ENCODE measurements around the gene LMAN2L. TPM values are rescaled to one million over a fixed set of nuclear protein-coding genes. Genes with fewer than 3 reads are reported as not detected.

The LMAN2L gene
- total and polyA plus RNA-seq, 4 donors: 6.4 to 15.1 (median 12.3) TPM

DNA sequence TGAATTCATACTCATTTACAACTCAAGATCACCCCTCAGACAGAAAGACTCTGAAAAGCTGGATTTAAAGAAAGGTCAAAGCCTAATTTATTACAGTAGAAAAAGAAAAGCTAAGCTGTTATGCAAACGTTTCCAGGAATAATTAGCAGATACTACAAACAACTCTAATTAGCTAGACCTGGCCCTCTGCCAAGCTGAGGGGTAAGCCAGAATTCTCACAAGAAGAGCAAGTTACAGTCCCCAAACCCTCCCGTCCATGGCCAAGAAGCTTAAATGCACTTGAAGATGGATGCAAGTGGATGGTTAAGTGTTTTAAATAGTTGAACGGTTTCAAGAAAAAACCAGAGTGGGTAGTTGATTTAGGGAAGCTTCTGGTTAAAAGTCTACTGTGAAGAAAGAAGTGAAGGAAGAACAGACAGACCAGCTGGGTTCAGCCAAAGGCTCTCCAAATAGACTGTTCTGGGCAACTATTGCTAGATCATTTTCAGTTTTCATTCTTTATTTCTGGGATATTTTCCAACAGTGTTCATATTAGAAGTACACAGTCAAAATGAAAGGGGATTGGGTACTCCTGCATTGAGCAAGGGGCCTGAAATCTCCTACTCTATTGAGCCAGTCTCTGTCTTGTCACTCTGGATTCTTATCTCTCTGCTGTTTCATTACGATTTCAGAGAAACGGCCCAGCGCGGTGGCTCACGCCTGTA lies 4.8 kb downstream of the LMAN2L start:
- Histone ChIP-seq H3K9me3 (ENCODE audit: control insufficient read depth in 4 of 4, low read length in 3 of 4) (no peaks in the 10 kb centered on the region), H3K4me1 (ENCODE audit: control insufficient read depth in 4 of 4, insufficient read depth in 4 of 4, low read length in 3 of 4) (peaks cover 0 to 18% (median 13%) of the 10 kb centered on the region in 4 donors), H3K27ac (ENCODE audit: low read depth in 1 of 2, low read length in 2 of 2) (peak overlapping the region in 1 of 2 donors; percentile 32), H3K36me3 (ENCODE audit: control insufficient read depth in 4 of 4, insufficient read depth in 3 of 4, low read depth in 1 of 4, low read length in 3 of 4) (peaks cover 4 to 44% (median 30%) of the 10 kb centered on the region in 4 donors), H3K9ac (ENCODE audit: low read depth in 1 of 2, low read length in 2 of 2) (no peak overlapping the region), H3K4me3 (ENCODE audit: low read depth in 1 of 3, low read length in 3 of 3) (no peak overlapping the region), H3K27me3 (ENCODE audit: control insufficient read depth in 4 of 4, insufficient read depth in 4 of 4, low read length in 3 of 4) (no peaks in the 10 kb centered on the region)
- DNase-seq (ENCODE audit: low spot score): no peak
- 63% methylated on average over 8 of the region's 8 CpGs for WGBS
- TF ChIP-seq SP1 (IDR thresholded peaks at IDR 0.05) (peak; percentile 14), TAF1 (conservative IDR thresholded peaks at IDR 0.05) (no peak), HNF4G (IDR thresholded peaks at IDR 0.05) (no peak), RXRA (IDR thresholded peaks at IDR 0.05) (peak in 1 of 2 donors; percentile 8), FOXA2 (IDR thresholded peaks at IDR 0.05) (no peak), JUND (IDR thresholded peaks at IDR 0.05) (no peak), GABPA (IDR thresholded peaks at IDR 0.05 in 1 of 2, conservative IDR thresholded peaks at IDR 0.05 in 1 of 2) (no peak)
- TF ChIP-seq, protein P1, sequence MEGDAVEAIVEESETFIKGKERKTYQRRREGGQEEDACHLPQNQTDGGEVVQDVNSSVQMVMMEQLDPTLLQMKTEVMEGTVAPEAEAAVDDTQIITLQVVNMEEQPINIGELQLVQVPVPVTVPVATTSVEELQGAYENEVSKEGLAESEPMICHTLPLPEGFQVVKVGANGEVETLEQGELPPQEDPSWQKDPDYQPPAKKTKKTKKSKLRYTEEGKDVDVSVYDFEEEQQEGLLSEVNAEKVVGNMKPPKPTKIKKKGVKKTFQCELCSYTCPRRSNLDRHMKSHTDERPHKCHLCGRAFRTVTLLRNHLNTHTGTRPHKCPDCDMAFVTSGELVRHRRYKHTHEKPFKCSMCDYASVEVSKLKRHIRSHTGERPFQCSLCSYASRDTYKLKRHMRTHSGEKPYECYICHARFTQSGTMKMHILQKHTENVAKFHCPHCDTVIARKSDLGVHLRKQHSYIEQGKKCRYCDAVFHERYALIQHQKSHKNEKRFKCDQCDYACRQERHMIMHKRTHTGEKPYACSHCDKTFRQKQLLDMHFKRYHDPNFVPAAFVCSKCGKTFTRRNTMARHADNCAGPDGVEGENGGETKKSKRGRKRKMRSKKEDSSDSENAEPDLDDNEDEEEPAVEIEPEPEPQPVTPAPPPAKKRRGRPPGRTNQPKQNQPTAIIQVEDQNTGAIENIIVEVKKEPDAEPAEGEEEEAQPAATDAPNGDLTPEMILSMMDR (IDR thresholded peaks at IDR 0.05; ENCODE audit: low read depth, low read length, missing input control): no peak
- TF ChIP-seq, protein P2, sequence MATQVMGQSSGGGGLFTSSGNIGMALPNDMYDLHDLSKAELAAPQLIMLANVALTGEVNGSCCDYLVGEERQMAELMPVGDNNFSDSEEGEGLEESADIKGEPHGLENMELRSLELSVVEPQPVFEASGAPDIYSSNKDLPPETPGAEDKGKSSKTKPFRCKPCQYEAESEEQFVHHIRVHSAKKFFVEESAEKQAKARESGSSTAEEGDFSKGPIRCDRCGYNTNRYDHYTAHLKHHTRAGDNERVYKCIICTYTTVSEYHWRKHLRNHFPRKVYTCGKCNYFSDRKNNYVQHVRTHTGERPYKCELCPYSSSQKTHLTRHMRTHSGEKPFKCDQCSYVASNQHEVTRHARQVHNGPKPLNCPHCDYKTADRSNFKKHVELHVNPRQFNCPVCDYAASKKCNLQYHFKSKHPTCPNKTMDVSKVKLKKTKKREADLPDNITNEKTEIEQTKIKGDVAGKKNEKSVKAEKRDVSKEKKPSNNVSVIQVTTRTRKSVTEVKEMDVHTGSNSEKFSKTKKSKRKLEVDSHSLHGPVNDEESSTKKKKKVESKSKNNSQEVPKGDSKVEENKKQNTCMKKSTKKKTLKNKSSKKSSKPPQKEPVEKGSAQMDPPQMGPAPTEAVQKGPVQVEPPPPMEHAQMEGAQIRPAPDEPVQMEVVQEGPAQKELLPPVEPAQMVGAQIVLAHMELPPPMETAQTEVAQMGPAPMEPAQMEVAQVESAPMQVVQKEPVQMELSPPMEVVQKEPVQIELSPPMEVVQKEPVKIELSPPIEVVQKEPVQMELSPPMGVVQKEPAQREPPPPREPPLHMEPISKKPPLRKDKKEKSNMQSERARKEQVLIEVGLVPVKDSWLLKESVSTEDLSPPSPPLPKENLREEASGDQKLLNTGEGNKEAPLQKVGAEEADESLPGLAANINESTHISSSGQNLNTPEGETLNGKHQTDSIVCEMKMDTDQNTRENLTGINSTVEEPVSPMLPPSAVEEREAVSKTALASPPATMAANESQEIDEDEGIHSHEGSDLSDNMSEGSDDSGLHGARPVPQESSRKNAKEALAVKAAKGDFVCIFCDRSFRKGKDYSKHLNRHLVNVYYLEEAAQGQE (IDR thresholded peaks at IDR 0.05): no peak
- TF ChIP-seq, protein P3, sequence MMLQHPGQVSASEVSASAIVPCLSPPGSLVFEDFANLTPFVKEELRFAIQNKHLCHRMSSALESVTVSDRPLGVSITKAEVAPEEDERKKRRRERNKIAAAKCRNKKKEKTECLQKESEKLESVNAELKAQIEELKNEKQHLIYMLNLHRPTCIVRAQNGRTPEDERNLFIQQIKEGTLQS (IDR thresholded peaks at IDR 0.05): no peak
- TF ChIP-seq, protein P4, sequence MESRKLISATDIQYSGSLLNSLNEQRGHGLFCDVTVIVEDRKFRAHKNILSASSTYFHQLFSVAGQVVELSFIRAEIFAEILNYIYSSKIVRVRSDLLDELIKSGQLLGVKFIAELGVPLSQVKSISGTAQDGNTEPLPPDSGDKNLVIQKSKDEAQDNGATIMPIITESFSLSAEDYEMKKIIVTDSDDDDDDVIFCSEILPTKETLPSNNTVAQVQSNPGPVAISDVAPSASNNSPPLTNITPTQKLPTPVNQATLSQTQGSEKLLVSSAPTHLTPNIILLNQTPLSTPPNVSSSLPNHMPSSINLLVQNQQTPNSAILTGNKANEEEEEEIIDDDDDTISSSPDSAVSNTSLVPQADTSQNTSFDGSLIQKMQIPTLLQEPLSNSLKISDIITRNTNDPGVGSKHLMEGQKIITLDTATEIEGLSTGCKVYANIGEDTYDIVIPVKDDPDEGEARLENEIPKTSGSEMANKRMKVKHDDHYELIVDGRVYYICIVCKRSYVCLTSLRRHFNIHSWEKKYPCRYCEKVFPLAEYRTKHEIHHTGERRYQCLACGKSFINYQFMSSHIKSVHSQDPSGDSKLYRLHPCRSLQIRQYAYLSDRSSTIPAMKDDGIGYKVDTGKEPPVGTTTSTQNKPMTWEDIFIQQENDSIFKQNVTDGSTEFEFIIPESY (IDR thresholded peaks at IDR 0.05): no peak

DNA sequence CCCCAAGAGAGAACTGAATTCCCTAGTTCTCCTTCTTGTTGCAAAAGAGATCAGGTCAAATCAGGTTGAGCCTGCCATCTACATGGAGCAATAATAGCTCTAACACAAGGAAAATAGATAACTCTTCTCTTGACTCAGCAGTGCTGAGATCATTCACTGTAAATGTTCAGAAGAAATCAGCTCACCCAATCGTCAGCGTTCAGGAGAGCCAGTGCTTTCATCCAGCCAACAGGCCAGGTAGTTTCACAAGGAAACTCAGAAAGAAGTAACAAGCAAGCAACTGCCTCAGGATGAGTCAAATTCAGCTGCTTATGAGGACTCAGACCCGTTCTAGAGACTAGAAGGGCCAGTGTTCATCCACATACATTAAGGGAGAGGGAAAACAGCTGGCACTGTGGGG lies 5.9 kb downstream of the LMAN2L start:
- Histone ChIP-seq H3K36me3 (ENCODE audit: control insufficient read depth in 4 of 4, insufficient read depth in 3 of 4, low read depth in 1 of 4, low read length in 3 of 4) (peaks cover 6 to 47% (median 30%) of the 10 kb centered on the region in 4 donors), H3K4me1 (ENCODE audit: control insufficient read depth in 4 of 4, insufficient read depth in 4 of 4, low read length in 3 of 4) (peaks cover 0 to 11% (median 9%) of the 10 kb centered on the region in 4 donors), H3K27me3 (ENCODE audit: control insufficient read depth in 4 of 4, insufficient read depth in 4 of 4, low read length in 3 of 4) (no peaks in the 10 kb centered on the region), H3K9me3 (ENCODE audit: control insufficient read depth in 4 of 4, low read length in 3 of 4) (no peaks in the 10 kb centered on the region), H3K27ac (ENCODE audit: low read depth in 1 of 2, low read length in 2 of 2) (no peak overlapping the region), H3K9ac (ENCODE audit: low read depth in 1 of 2, low read length in 2 of 2) (no peak overlapping the region), H3K4me3 (ENCODE audit: low read depth in 1 of 3, low read length in 3 of 3) (no peak overlapping the region)
- DNase-seq (ENCODE audit: low spot score): no peak
- 91% methylated on average over 3 of the region's 3 CpGs for WGBS
- TF ChIP-seq TAF1 (conservative IDR thresholded peaks at IDR 0.05): no peak
- no peak for TF ChIP-seq RAD21 (IDR thresholded peaks at IDR 0.05)
- no peak for TF ChIP-seq HNF4G (IDR thresholded peaks at IDR 0.05)
- no peak for TF ChIP-seq JUND (IDR thresholded peaks at IDR 0.05)
- no peak for TF ChIP-seq FOXA1 (IDR thresholded peaks at IDR 0.05)
- TF ChIP-seq RXRA (IDR thresholded peaks at IDR 0.05): no peak
- TF ChIP-seq, protein P4 (IDR thresholded peaks at IDR 0.05): no peak
- TF ChIP-seq, protein P3 (IDR thresholded peaks at IDR 0.05): no peak
- no peak for TF ChIP-seq NR2F2 (IDR thresholded peaks at IDR 0.05)
- TF ChIP-seq, protein P1 (IDR thresholded peaks at IDR 0.05; ENCODE audit: low read depth, low read length, missing input control): no peak
